ENCODE results near the gene PGA3.
"Not testable (repeated sequence)": the region's sequence is repeated elsewhere in the genome, so short reads cannot be mapped to it uniquely, and the experiment has no call there.

Gene PGA3

GRCh38 chr11:61237130-61237529 lies 33.8 kb downstream of the PGA3 start:
- not testable (repeated sequence) for H3K9me3 ChIP-seq (ENCODE audit: severe bottlenecking); ATAC-seq (ENCODE audit: low read depth); H3K27me3 ChIP-seq (ENCODE audit: insufficient read depth, poor library complexity, severe bottlenecking); H3K4me3 ChIP-seq (ENCODE audit: severe bottlenecking); H3K27ac ChIP-seq (ENCODE audit: poor library complexity, severe bottlenecking); H3K36me3 ChIP-seq (ENCODE audit: low read depth); H3K4me1 ChIP-seq (ENCODE audit: insufficient read depth, poor library complexity, severe bottlenecking); DNase-seq (ENCODE audit: low spot score)

DNA sequence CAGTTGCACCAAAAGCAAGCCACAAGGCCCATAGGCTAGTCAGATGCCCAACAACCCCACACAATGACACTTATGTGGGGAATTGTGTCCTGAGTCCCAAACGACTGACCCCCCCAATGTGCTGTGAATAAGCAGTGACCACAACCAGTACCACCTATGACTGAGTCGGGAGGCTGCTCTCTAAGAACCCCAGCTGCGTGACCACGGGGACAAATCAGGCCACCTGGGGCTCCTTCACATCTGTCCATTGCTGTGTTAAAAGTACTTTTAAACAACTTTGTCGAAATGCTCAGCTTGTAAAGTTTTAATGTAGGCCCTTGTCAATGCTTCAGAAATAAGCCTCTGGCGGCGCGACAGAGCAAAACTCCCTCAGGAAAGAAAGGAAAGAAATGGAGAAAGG lies 37.0 kb downstream of the PGA3 start:
- H3K9me3 ChIP-seq (ENCODE audit: severe bottlenecking); H3K4me3 ChIP-seq (ENCODE audit: severe bottlenecking); H3K27ac ChIP-seq (ENCODE audit: poor library complexity, severe bottlenecking); ATAC-seq (ENCODE audit: low read depth); H3K27me3 ChIP-seq (ENCODE audit: insufficient read depth, poor library complexity, severe bottlenecking); DNase-seq (ENCODE audit: low spot score); H3K36me3 ChIP-seq (ENCODE audit: low read depth); H3K4me1 ChIP-seq (ENCODE audit: insufficient read depth, poor library complexity, severe bottlenecking): not testable (repeated sequence)

DNA sequence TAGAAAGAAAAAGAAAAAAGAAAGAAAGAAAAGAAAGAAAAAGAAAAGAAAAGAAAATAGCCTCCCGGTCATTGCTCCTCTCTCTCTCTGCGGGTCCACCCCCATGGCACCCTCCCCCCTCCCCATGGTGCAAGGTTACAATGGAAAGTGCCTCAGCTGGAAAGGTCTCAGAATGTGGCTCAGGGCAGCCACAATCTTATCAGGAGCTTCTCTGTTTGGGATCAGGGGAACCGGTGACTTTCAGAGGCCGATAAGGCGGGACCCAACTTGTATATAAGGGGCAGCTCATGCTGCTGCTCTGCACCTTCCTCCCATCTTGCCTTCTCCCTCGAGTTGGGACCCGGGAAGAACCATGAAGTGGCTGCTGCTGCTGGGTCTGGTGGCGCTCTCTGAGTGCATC lies 37.6 kb downstream of the PGA3 start, which contains the start of gene PGA5:
Gene PGA5, plus strand, starts transcription at position 301 of the 400 bp plus-strand sequence. Its CDS starts 52 bp downstream, at position 353.
- not testable (repeated sequence) for H3K36me3 ChIP-seq (ENCODE audit: low read depth); ATAC-seq (ENCODE audit: low read depth); H3K9me3 ChIP-seq (ENCODE audit: severe bottlenecking); H3K27ac ChIP-seq (ENCODE audit: poor library complexity, severe bottlenecking); H3K27me3 ChIP-seq (ENCODE audit: insufficient read depth, poor library complexity, severe bottlenecking); H3K4me1 ChIP-seq (ENCODE audit: insufficient read depth, poor library complexity, severe bottlenecking); DNase-seq (ENCODE audit: low spot score); H3K4me3 ChIP-seq (ENCODE audit: severe bottlenecking)

DNA sequence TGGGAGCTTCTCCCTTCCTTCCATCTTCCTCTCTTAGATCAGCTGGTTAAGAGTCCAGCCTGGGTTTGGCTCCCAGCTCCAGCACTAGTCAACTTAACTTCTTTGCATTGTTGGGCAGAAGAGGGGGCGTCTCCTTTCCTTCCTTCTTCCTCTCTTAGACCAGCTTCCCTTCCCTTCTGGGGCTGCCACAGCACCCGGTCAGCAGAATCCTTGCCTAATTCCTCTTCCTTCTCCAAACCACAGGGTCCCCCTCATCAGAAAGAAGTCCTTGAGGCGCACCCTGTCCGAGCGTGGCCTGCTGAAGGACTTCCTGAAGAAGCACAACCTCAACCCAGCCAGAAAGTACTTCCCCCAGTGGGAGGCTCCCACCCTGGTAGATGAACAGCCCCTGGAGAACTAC lies 38.2 kb downstream of the PGA3 start:
- H3K4me1 ChIP-seq (ENCODE audit: insufficient read depth, poor library complexity, severe bottlenecking); H3K36me3 ChIP-seq (ENCODE audit: low read depth); H3K27me3 ChIP-seq (ENCODE audit: insufficient read depth, poor library complexity, severe bottlenecking); ATAC-seq (ENCODE audit: low read depth); H3K4me3 ChIP-seq (ENCODE audit: severe bottlenecking); DNase-seq (ENCODE audit: low spot score); H3K27ac ChIP-seq (ENCODE audit: poor library complexity, severe bottlenecking); H3K9me3 ChIP-seq (ENCODE audit: severe bottlenecking): not testable (repeated sequence)

GRCh38 chr11:61245284-61245964 lies 42.1 kb downstream of the PGA3 start:
- H3K4me1 ChIP-seq (ENCODE audit: insufficient read depth, poor library complexity, severe bottlenecking); H3K4me3 ChIP-seq (ENCODE audit: severe bottlenecking); H3K27ac ChIP-seq (ENCODE audit: poor library complexity, severe bottlenecking); H3K36me3 ChIP-seq (ENCODE audit: low read depth); H3K9me3 ChIP-seq (ENCODE audit: severe bottlenecking); ATAC-seq (ENCODE audit: low read depth); H3K27me3 ChIP-seq (ENCODE audit: insufficient read depth, poor library complexity, severe bottlenecking); DNase-seq (ENCODE audit: low spot score): not testable (repeated sequence)

GRCh38 chr11:61248071-61248470 lies 44.8 kb downstream of the PGA3 start:
- not testable (repeated sequence) for H3K27me3 ChIP-seq (ENCODE audit: insufficient read depth, poor library complexity, severe bottlenecking); H3K4me3 ChIP-seq (ENCODE audit: severe bottlenecking); ATAC-seq (ENCODE audit: low read depth); H3K36me3 ChIP-seq (ENCODE audit: low read depth); H3K9me3 ChIP-seq (ENCODE audit: severe bottlenecking); H3K27ac ChIP-seq (ENCODE audit: poor library complexity, severe bottlenecking); H3K4me1 ChIP-seq (ENCODE audit: insufficient read depth, poor library complexity, severe bottlenecking); DNase-seq (ENCODE audit: low spot score)

GRCh38 chr11:61249201-61249600 lies 45.9 kb downstream of the PGA3 start:
- not testable (repeated sequence) for H3K4me3 ChIP-seq (ENCODE audit: severe bottlenecking); H3K9me3 ChIP-seq (ENCODE audit: severe bottlenecking); H3K27ac ChIP-seq (ENCODE audit: poor library complexity, severe bottlenecking); ATAC-seq (ENCODE audit: low read depth); H3K36me3 ChIP-seq (ENCODE audit: low read depth); H3K27me3 ChIP-seq (ENCODE audit: insufficient read depth, poor library complexity, severe bottlenecking); DNase-seq (ENCODE audit: low spot score); H3K4me1 ChIP-seq (ENCODE audit: insufficient read depth, poor library complexity, severe bottlenecking)

DNA sequence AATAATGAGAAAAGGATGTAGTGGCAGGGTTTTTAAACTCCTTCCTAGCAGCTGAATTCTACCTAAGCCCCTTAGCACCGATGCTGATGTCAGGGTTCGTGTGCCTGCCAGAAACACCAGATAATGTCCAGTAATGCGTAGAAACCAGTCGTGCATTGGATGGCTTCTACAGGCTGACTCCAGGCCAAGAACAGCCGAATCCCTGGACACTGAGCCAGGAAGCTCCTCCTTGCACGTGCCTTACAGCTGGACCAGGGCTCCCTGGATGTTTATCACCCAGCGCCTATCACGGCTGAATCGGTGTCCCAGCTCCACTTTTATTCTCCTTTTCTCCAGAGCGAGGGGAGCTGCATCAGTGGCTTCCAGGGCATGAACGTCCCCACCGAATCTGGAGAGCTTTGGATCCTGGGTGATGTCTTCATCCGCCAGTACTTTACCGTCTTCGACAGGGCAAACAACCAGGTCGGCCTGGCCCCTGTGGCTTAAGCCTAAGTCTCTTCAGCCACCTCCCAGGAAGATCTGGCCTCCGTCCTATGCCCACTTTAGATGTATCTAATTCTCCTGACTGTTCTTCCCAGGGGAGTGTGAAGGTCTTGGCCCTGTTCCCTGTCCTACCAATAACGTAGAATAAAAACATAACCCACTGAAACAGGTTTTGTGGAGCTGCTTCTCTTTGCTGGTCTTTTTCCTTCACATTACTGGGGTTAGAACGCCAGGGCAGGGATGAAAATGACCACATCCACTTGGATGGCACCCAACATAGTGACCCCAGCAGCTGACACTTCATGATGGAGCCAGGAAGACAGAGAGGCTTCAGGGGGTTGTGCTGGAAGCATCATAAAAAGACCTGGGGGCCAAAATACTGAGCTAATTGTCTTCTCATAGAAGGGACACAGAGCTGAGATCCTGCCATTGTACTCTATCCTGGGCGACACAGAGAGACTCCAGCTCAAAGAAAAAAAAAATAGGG lies 47.8 kb downstream of the PGA3 start:
- DNase-seq (ENCODE audit: low spot score); ATAC-seq (ENCODE audit: low read depth): not testable (repeated sequence)

GRCh38 chr11:61252332-61252731 lies 49.0 kb downstream of the PGA3 start:
- not testable (repeated sequence) for H3K4me3 ChIP-seq (ENCODE audit: severe bottlenecking); DNase-seq (ENCODE audit: low spot score); H3K9me3 ChIP-seq (ENCODE audit: severe bottlenecking); H3K4me1 ChIP-seq (ENCODE audit: insufficient read depth, poor library complexity, severe bottlenecking); H3K27me3 ChIP-seq (ENCODE audit: insufficient read depth, poor library complexity, severe bottlenecking); ATAC-seq (ENCODE audit: low read depth); H3K27ac ChIP-seq (ENCODE audit: poor library complexity, severe bottlenecking); H3K36me3 ChIP-seq (ENCODE audit: low read depth)

More for the DNA sequence above, 47.8 kb downstream of the PGA3 start:
- not testable (repeated sequence) for H3K4me1 ChIP-seq (ENCODE audit: insufficient read depth, poor library complexity, severe bottlenecking); H3K36me3 ChIP-seq (ENCODE audit: low read depth); H3K27ac ChIP-seq (ENCODE audit: poor library complexity, severe bottlenecking); H3K27me3 ChIP-seq (ENCODE audit: insufficient read depth, poor library complexity, severe bottlenecking); H3K4me3 ChIP-seq (ENCODE audit: severe bottlenecking); H3K9me3 ChIP-seq (ENCODE audit: severe bottlenecking)

Measured in RWPE2 (cell line).